NB4 (cell line): ENCODE results near the gene C2orf76.
"Not testable (repeated sequence)": the region's sequence is repeated elsewhere in the genome, so short reads cannot be mapped to it uniquely, and the experiment has no call there.

Experiments
- DNase-seq: peaks from one replicate; pipeline ENCODE4 v3.0.0; 2010; ENCODE audit warnings: low read depth
- H3K4me3 ChIP-seq: one replicate; pipeline ENCODE4 v1.5.1; 2011; ENCODE audit warnings: mild to moderate bottlenecking, low read depth, low read length, moderate library complexity
- CTCF ChIP-seq: IDR thresholded peaks from one replicate; pipeline ENCODE4 v1.5.1; 2012; ENCODE audit warnings: low read depth, low read length
- MAX ChIP-seq: IDR thresholded peaks from 2 replicates; pipeline ENCODE4 v1.6.1; 2011; ENCODE audit warnings: low read depth, low read length
- MYC ChIP-seq: IDR thresholded peaks from 2 replicates; pipeline ENCODE4 v1.6.1; 2011; ENCODE audit warnings: low read depth, low read length
- POLR2A ChIP-seq: IDR thresholded peaks from 2 replicates; pipeline ENCODE4 v1.6.1; 2011; ENCODE audit warnings: mild to moderate bottlenecking; ENCODE audit not compliant: insufficient read length; ENCODE audit errors: extremely low read depth

Gene C2orf76

GRCh38 chr2:119279666-119280065, 87.0 kb downstream of the C2orf76 start:
- DNase-seq, result no peak
- no peak for TF ChIP-seq MYC
- no peak for TF ChIP-seq POLR2A
- H3K4me3 ChIP-seq, result no peak overlapping the region

GRCh38 chr2:119278946-119279345, 87.7 kb downstream of the C2orf76 start:
- H3K4me3 ChIP-seq, result no peak overlapping the region
- TF ChIP-seq POLR2A (no peak), CTCF (no peak), MYC (no peak), MAX (no peak)
- DNase-seq, result no peak

GRCh38 chr2:119278385-119278784, 88.2 kb downstream of the C2orf76 start:
- H3K4me3 ChIP-seq, DNase-seq: not testable (repeated sequence)

- no peak for TF ChIP-seq POLR2A
- TF ChIP-seq MYC, result no peak
- TF ChIP-seq CTCF, result no peak
- TF ChIP-seq MAX, result no peak
- DNase-seq, result no peak
Observed at GRCh38 chr2:119276864-119277263, 89.8 kb downstream of the C2orf76 start.

GRCh38 chr2:119267604-119268003, 99.0 kb downstream of the C2orf76 start:
- no peak for DNase-seq
- TF ChIP-seq MYC, result no peak
- TF ChIP-seq MAX, result no peak
- no peak for TF ChIP-seq POLR2A
- TF ChIP-seq CTCF, result no peak
- H3K4me3 ChIP-seq, result no peak overlapping the region

More at GRCh38 chr2:119276864-119277263, 89.8 kb downstream of the C2orf76 start:
- H3K4me3 ChIP-seq, result no peak overlapping the region

- TF ChIP-seq POLR2A, result no peak
- TF ChIP-seq CTCF, result no peak
- no peak for TF ChIP-seq MAX
- TF ChIP-seq MYC, result no peak
- no peak for DNase-seq
- no peak overlapping the region for H3K4me3 ChIP-seq
Observed at GRCh38 chr2:119266091-119266589, 100.5 kb downstream of the C2orf76 start.

GRCh38 chr2:119265693-119266066, 101.0 kb downstream of the C2orf76 start:
- DNase-seq, result no peak
- H3K4me3 ChIP-seq, result no peak overlapping the region
- TF ChIP-seq CTCF (no peak), POLR2A (no peak), MAX (no peak), MYC (no peak)
